Erythroblast (primary cell): ENCODE data around the gene DNASE1L1.

Experiments used
- DNase-seq, 2 experiments: peaks; one replicate each; lab custom pipeline; 2025; lab: John Stamatoyannopoulos, UW
- GATA1 ChIP-seq: IDR thresholded peaks from 2 replicates; pipeline ENCODE4 v1.6.1; 2011; ENCODE audit warnings: low read depth, mild to moderate bottlenecking, control low read depth, low read length, moderate library complexity
- POLR2A ChIP-seq: IDR thresholded peaks from 2 replicates; pipeline ENCODE4 v1.6.1; 2011; ENCODE audit warnings: mild to moderate bottlenecking, low read length

Gene DNASE1L1, protein sequence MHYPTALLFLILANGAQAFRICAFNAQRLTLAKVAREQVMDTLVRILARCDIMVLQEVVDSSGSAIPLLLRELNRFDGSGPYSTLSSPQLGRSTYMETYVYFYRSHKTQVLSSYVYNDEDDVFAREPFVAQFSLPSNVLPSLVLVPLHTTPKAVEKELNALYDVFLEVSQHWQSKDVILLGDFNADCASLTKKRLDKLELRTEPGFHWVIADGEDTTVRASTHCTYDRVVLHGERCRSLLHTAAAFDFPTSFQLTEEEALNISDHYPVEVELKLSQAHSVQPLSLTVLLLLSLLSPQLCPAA

DNA sequence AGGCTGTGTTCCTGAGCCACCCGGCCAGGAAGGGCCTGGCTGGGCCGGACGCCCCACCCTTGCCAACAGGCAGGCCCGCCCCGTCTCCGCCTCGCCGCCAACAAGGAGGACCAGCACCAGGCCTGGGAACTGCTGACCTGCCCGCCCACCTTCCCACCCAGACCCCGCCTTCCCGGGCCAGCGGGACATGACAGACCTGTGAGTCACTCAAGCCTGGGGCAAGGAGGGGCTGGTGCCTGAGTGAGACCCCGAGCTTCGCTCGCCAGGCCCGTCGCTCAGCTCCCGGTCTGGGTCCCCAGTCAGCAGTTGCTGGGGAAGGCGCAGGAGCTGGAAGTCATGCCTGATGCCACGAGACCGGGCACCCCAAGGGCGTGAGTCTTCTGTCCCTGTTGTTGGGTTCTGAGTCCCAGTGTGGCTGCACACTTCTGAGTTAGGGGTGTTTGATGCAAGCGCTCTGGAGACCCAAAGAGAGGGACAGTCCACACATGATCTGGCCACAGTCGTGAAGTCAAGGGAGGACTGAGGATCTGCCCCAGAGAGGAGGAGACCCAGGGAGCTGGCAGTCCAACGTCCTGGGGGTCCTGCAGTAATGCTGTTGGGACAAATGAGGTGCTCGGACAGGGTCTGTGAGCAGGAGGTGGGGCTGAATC is at the start of gene DNASE1L1:
TSS of gene DNASE1L1 (minus strand) at position 33 of the 650 bp plus-strand sequence. CDS start 3,686 bp downstream, outside the sequence.
- peak; percentile 77 to 83 for DNase-seq
- TF ChIP-seq POLR2A (peak; percentile 16), GATA1 (no peak)

DNA sequence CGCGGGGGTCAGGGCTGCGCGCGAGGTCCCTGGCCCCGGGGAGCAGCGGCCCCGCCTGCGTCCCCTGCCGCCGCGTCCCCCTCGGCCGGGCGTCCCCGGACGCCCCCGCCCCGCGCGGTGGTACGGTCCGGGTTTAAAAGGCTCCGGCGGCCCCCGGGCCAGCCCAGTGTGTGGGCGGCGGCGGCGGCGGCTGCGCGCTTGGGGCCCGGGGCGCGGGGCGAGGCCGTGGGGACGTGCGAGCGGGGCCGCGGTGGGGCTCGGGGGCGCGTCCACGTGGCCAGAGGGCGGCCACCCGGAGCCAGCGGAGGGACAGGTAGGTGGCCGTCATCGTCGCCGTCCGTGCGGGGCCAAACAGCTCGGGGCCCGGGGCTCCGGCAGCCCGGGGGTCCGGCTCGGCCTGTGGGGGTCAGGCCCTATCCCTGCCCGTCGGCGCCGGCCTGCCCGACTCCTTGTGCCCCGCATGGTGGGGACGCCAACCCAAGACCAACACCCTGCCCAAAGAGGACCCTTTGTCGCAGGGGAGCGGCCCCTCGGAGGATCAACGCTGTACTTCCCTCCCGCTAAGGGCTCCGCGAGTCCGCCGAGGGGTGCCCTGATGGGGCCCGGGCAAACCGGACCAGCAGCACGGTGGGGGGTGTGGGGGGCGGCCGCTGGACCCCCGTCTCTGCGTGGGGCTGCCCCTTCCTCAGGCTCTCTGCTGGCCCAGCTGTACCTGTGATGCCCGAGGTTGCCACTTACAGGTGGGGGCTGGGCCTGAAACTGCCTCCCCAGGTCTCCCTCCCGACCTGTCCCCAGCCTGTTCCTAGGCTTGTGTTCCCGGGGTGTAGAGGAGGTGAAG is 49.3 kb upstream of the DNASE1L1 start, which contains the start of gene PLXNA3:
TSS of gene PLXNA3 (plus strand) at position 166 of the 838 bp plus-strand sequence. CDS start 1,903 bp downstream, outside the sequence.
- DNase-seq = peak; percentile 63 to 75
- TF ChIP-seq GATA1 (no peak), POLR2A (peak; percentile 41)

DNA sequence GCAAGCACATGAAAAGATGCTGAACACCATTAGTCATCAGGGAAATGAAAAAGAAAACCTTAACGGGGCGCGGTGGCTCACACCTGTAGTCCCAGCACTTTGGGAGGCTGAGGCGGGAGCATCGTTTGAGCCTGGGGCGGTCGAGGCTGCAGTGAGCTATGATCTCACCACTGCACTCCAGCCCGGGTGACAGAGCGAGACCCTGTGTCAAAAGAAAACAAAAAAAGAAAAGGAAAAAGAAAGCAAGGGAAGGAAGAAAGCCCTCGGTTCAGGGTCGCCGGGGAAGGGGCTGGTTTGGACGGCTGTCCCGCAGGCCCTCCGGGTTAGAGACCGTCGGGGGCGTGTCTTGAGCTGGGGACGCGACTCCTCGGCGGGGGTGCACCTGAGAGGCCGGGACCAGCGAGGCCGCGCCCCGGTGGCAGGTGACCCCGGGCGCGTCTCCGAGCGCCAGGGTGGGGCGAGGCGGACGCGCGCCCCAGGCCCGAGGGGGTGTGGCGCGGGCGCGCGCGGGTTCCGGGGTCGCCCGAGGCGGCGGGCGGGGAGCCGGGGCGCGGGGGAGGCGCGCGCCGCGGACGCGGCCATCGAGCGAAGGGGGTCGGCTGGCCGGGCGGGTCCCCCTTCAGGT is 48.5 kb upstream of the DNASE1L1 start:
- no peak for TF ChIP-seq POLR2A
- no peak for TF ChIP-seq GATA1
- peak; percentile 58 to 71 for DNase-seq

DNA sequence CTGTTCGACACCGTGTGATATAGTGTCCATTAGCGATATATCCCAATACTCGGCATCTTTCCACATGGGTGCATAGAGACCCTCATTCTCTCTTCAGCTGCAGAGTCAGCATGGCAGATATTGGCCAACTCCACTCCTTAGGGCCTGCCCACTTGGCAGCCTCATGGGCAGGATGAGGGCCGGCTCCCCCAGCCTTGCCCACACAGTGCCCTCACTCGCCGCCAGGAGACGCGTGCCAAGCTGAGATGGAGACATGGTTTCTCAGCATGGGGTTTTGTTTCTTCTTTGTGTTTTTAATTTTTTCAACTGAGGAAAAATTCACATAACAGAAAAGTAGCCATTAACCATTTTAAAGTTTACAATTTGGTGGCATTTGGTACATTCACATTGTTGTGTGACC is 43.8 kb upstream of the DNASE1L1 start:
- no peak for TF ChIP-seq POLR2A
- TF ChIP-seq GATA1 = no peak
- no peak for DNase-seq

DNA sequence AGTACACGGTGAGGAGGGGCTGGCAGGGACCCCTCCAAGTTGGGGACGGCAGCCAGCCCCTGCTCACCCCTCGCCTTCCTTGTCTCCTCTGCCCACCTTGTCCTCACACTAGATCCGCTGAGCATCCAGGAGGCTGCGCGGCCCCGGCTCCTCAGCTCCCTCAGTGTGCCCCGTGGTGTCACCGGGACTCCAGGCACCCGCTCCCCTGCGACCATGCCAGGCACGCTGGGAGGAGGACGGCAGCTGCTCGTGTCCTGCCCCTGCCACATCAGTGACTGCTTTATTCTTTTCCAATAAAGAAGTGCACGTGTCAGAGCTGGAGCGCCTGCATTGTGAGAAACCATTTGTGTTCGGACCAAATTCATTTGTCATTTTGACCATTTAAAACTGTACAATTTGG is 41.3 kb upstream of the DNASE1L1 start:
- DNase-seq = no peak

DNA sequence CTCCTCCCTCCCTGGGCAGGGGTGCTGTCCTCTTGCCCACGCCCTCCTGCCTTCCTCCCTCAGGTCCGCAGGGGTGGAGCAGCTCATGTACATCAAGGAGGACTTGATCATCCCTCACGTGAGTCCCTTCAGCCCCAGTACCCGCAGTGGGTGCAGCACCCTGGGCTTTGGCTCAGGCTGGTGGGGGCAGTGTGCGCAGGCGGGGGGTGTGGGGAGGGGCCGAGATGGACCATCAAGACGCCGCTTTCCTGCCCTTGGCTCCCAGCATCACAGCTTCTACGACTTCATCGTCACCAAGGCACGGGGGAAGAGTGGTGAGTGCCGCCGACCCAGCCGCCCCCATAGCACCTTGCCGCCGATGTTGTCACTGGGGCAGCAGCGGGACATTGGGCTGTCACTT is 40.6 kb upstream of the DNASE1L1 start:
- no peak for TF ChIP-seq GATA1
- no peak for TF ChIP-seq POLR2A
- no peak for DNase-seq

More for the DNA sequence above, 41.3 kb upstream of the DNASE1L1 start:
- TF ChIP-seq GATA1 = no peak
- no peak for TF ChIP-seq POLR2A

DNA sequence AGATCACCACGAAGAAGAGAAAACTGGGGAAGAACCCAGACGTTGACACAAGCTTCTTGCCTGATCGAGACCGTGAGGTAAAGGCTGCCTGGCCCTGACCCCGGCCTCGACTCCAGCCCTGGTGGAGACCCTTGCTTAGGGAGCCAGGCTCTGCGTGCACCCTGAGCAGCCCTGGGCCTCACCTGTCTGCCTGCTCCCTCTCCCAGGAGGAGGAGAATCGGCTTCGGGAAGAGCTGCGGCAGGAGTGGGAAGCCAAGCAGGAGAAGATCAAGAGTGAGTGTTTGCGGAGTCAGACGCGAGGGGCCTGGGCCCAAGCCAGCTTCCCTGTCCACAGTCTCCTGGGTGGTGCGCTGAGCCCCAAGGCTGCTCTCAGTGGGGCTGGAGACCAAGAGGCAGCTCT is 39.4 kb upstream of the DNASE1L1 start:
- TF ChIP-seq POLR2A (no peak), GATA1 (no peak)
- DNase-seq = no peak

DNA sequence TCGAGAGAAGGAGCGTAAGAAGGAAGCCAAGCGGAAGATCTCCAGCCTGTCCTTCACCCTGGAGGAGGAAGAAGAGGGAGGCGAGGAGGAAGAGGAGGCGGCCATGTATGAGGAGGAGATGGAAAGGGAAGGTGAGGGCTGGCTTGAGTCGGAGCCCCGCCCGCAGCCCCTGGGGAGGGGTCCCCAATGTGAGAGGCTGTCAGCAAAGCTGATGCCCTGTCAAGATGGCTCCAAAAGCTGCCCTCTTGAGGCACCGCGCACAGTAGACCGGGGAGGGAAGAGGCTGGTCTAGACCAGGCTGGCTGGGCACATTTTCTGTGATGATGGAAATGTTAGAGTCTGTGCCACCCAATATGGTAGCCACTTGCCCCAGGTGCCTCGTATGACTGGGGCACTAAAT is 37.4 kb upstream of the DNASE1L1 start:
- TF ChIP-seq POLR2A (no peak), GATA1 (no peak)
- no peak for DNase-seq

DNA sequence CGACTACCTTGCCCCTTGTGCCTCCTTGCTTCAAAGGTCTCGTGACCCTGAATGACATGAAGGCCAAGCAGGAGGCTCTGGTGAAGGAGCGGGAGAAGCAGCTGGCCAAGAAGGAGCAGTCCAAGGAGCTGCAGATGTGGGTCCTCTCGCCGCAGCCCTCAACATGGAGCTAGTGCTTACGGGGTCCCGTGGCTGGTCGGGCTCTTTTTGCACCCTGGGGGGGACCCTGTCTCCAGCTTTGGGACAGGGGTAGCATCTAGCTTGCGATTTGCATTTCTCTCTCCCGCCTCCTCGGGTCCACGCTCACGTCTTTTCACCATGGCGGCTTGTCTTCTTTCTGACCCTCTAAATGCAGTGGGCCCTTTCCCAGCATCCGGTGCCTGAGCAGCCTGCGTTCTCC is 36.7 kb upstream of the DNASE1L1 start:
- no peak for DNase-seq
- TF ChIP-seq GATA1 = no peak
- TF ChIP-seq POLR2A = no peak

DNA sequence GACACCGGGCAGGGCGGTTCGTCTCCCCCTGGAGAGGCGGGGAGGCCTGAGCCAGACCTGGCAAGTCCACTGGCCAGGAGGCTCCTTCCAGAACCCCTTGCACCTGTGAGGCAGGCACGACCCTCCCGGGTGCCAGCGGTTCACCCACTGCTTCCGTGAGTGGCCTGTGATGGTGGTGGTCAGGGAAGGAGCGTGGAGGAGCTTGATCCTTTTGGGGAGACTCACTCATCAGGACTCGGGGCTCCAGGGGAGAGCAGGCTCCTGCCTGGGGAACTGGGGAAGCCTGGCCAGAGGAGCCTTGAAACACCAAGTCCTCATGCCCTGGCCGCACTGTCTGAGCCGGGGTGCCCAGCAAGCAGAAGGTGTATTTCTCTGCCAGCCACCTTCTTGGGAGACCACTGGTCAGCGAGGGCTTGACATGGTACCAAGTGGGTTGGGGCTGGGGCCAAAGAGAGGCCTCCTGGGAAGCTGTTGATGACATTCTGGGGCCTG is 35.7 kb upstream of the DNASE1L1 start:
- no peak for DNase-seq

DNA sequence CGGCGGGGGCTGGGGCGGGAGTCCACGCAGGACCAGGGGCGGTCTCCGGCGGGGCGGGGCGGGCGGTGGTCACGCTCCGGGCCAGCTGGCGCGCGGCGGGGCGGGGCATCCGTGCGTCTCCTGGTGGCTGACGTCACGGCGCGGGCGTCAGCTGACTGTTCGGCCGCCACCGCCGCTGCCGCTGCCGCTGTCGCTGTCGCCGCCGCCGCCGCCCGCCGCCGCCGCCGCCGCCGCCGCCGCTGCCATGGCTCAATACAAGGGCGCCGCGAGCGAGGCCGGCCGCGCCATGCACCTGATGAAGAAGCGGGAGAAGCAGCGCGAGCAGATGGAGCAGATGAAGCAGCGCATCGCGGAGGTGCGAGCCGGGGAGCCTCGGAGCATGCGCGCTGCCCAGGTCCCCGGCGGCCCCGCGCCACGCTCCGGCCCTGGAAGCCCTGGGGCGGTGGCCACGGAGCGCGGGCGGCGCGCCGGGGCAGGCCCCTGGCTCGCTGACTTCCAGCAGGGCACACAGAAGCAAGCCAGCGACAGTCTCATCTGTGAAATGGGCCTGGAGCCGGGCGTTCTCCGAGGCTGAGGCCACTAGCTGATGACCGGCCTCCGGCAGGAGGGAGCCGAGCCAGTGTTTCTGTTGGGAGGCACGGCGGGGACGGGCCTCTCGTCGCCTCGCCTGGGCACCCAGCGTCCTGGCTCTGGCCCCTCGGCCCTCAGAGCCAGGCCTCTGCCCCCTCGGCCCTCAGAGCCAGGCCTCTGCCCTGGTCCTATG is 35.1 kb upstream of the DNASE1L1 start, which contains the start of gene FAM50A:
TSS of gene FAM50A (plus strand) at position 150 of the 763 bp plus-strand sequence. CDS start at position 245, 95 bp downstream.
- TF ChIP-seq GATA1 (no peak), POLR2A (no peak)
- DNase-seq = peak; percentile 84 to 92

More for the DNA sequence above, 35.7 kb upstream of the DNASE1L1 start:
- TF ChIP-seq GATA1 = no peak
- no peak for TF ChIP-seq POLR2A

DNA sequence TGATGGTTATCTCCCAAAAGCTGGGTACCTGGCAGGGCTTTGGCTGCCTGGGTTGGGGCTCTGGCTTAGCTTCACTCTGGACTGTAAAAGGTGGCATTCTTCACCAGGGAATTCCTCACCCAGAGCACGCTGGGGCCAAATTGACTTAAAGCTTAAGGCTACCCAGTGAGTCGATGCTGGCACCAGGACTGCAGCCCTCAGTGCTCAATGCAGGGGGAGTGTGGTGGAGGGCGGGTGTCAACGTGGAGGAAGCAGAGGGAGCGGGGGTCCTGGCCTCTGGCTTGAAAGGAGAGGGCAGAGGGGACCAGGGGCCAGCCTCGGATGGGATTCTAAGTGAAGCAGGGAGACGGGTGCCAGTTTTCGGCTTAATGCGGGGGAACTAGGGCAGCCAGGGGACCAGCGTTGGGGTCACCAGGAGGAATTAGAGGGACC is 34.4 kb upstream of the DNASE1L1 start:
- TF ChIP-seq GATA1 (no peak), POLR2A (no peak)
- peak in 1 of 2 experiments; percentile 47 for DNase-seq

DNA sequence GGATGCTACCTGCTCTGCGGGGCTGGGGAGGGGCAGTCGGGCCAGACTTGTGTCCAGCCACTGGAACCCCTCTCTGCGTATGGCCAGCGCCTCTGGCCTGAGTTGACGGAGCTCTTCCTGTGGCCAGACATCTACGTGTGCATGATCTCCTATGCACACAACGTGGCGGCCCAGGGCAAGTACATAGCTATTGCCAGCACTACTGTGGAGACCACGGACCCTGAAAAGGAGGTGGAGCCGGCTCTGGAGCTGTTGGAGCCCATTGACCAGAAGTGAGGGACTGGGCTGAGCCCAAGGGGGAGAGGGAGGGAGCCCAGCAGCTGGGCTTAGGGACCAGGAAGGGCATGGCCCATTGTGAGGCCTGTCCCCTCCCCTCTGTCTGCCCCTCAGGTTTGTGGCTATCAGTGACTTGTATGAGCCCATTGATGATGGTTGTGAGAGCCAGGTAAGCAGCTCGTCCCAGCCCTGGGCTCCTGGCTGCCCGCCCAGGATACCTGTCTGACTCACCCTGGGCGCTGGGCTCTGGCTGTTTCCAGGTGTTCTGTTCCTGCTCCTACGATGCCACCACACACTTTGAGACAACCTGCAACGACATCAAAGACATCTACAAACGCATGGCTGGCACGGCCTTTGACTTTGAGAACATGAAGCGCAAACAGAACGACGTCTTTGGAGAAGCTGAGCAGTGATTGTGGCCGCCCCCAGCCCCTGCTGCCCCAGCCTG is 33.1 kb upstream of the DNASE1L1 start:
- TF ChIP-seq POLR2A (no peak), GATA1 (no peak)
- DNase-seq = no peak
